B cell (primary cell): Measurements from ENCODE around the gene SLC29A3. TPM values are rescaled to one million over a fixed set of nuclear protein-coding genes. Genes with fewer than 3 reads are reported as not detected.

Experiments used
- ATAC-seq: fragments of 200-7000 bp; cut with Tn5 transposase; one replicate; pipeline ENCODE4 v1.10.0; 2021; ENCODE audit warnings: low read depth, mild to moderate bottlenecking, moderate number of reproducible peaks, moderate library complexity
- CTCF ChIA-PET: fragments of 350-600 bp; sonication (Branson Sonifier 250); formaldehyde crosslinking; loops from one replicate; lab custom pipeline; 2021; ENCODE audit warnings: antibody characterized with exemption, inconsistent platforms; lab: Charles Lee
- POLR2A ChIA-PET: fragments of 350-600 bp; sonication (Branson Sonifier 250); formaldehyde crosslinking; loops from one replicate; lab custom pipeline; 2021; ENCODE audit warnings: antibody characterized with exemption; lab: Charles Lee
- DNase-seq: peaks from one replicate; pipeline ENCODE4 v3.0.0; 2013
- H2AFZ ChIP-seq: 2 replicates; pipeline ENCODE4 v1.6.1; 2012; ENCODE audit warnings: mild to moderate bottlenecking, low read depth, low read length; ENCODE audit not compliant: insufficient read depth, poor library complexity, severe bottlenecking
- H3K27ac ChIP-seq, 2 donors: 1 replicate in 1 of 2; 2 replicates in 1 of 2; pipeline ENCODE4 v1.5.1; 2012 to 2013; ENCODE audit warnings: low read length in 2 of 2, mild to moderate bottlenecking in 2 of 2, moderate library complexity in 1 of 2
- H3K27me3 ChIP-seq, 4 experiments: fragments of 200-600 bp in 1 of 4; sonication (generic) in 1 of 4; replicated peaks in 1 of 4; 1 replicate in 2 of 4; 2 replicates in 2 of 4; pipeline versions ENCODE4 v1.6.1 to v1.7.0; 2013 to 2016; ENCODE audit warnings: low read length in 3 of 4, mild to moderate bottlenecking in 2 of 4, mixed read lengths in 1 of 4, moderate library complexity in 1 of 4; ENCODE audit not compliant: insufficient read depth in 4 of 4, control insufficient read depth in 3 of 4; ENCODE audit errors: control extremely low read depth in 1 of 4
- H3K36me3 ChIP-seq, 2 experiments: replicated peaks in 1 of 2; 1 replicate in 1 of 2; 2 replicates in 1 of 2; pipeline versions ENCODE4 v1.6.1 to v1.7.1; 2013; ENCODE audit warnings: low read length in 1 of 2; ENCODE audit not compliant: insufficient read depth in 2 of 2, control insufficient read depth in 1 of 2; ENCODE audit errors: control extremely low read depth in 1 of 2, extremely low read depth in 1 of 2
- H3K4me1 ChIP-seq, 2 donors: fragments of 200-600 bp in 1 of 2; sonication (generic) in 1 of 2; 1 replicate in 1 of 2; 2 replicates in 1 of 2; pipeline versions ENCODE4 v1.5.1 to v1.6.1; 2013 to 2017; ENCODE audit warnings: low read length in 2 of 2; ENCODE audit not compliant: control insufficient read depth in 2 of 2, insufficient read depth in 2 of 2
- H3K4me2 ChIP-seq: replicated peaks from 2 replicates; pipeline ENCODE3; 2012; ENCODE audit warnings: mild to moderate bottlenecking, low read depth, low read length; ENCODE audit not compliant: poor library complexity, severe bottlenecking
- H3K4me3 ChIP-seq, 5 experiments: fragments of 200-600 bp in 1 of 5; sonication (generic) in 1 of 5; 1 replicate in 3 of 5; 2 replicates in 2 of 5; pipeline versions ENCODE4 v1.5.1 to v1.7.0; 2011 to 2016; ENCODE audit warnings: low read length in 4 of 5, mild to moderate bottlenecking in 4 of 5, low read depth in 2 of 5, control low read depth in 1 of 5, moderate library complexity in 1 of 5; ENCODE audit not compliant: insufficient read depth in 1 of 5; ENCODE audit errors: control extremely low read depth in 1 of 5, extremely low read depth in 1 of 5
- H3K79me2 ChIP-seq: fragments of 200-600 bp; sonication (generic); one replicate; pipeline ENCODE4 v1.6.0; 2016; ENCODE audit warnings: low read length; ENCODE audit not compliant: control insufficient read depth, insufficient read depth
- H3K9ac ChIP-seq: fragments of 200-600 bp; sonication (generic); 2 replicates; pipeline ENCODE4 v1.6.1; 2017; ENCODE audit warnings: mild to moderate bottlenecking, low read length, moderate library complexity
- H3K9me3 ChIP-seq, 3 donors: one replicate each; pipeline versions ENCODE4 v1.6.1 to v1.7.1; 2013; ENCODE audit warnings: low read length in 2 of 3; ENCODE audit not compliant: control insufficient read depth in 2 of 3, insufficient read depth in 1 of 3; ENCODE audit errors: control extremely low read depth in 1 of 3
- H4K20me1 ChIP-seq: 2 replicates; pipeline ENCODE4 v1.6.0; 2012; ENCODE audit warnings: mild to moderate bottlenecking, low read length; ENCODE audit not compliant: insufficient read depth, control insufficient read depth, poor library complexity, severe bottlenecking
- H3K27ac Mint-ChIP-seq: one replicate; pipeline ENCODE4 v1.8.0; 2021; ENCODE audit warnings: mixed read lengths
- H3K27me3 Mint-ChIP-seq: one replicate; pipeline ENCODE4 v1.8.0; 2021; ENCODE audit warnings: mixed read lengths
- H3K4me1 Mint-ChIP-seq: one replicate; pipeline ENCODE4 v1.8.0; 2021; ENCODE audit warnings: mixed read lengths
- H3K4me3 Mint-ChIP-seq: one replicate; pipeline ENCODE4 v1.8.0; 2021; ENCODE audit warnings: mixed read lengths
- H3K9me3 Mint-ChIP-seq: one replicate; pipeline ENCODE4 v1.8.0; 2022; ENCODE audit warnings: mixed read lengths; ENCODE audit not compliant: insufficient read depth
- EZH2 ChIP-seq: IDR thresholded peaks from 2 replicates; pipeline ENCODE4 v1.6.1; 2012; ENCODE audit warnings: borderline replicate concordance, low read depth, mild to moderate bottlenecking, moderate library complexity, low read length; ENCODE audit not compliant: insufficient read depth, poor library complexity, severe bottlenecking
- WGBS: methylation state at CpG from one replicate; pipeline ENCODE4 v1.1.5; 2013; ENCODE audit warnings: missing lambda C conversion rate; ENCODE audit not compliant: insufficient coverage; 5-methylcytosine and 5-hydroxymethylcytosine counted together
- intact Hi-C: fragments of 100-400 bp; cut with micrococcal nuclease; formaldehyde crosslinking; loops from one replicate; pipeline ENCODE4 v1.10.0; 2022
- polyA plus RNA-seq: library from polyadenylated mRNA; depleted of rRNA; stranded (reverse); fragments of >200 nt; gene quantifications from 2 replicates; pipeline ENCODE4 v1.2.3, GENCODE V29; 2012
- total RNA-seq, 2 donors: library from RNA; stranded (reverse); fragments of 120-200 nt in 1 of 2; gene quantifications; 1 replicate in 1 of 2; 2 replicates in 1 of 2; pipeline versions ENCODE4 v1.2.3 to v1.2.4, GENCODE V29; 2013 to 2022
- TF ChIP-seq, protein P1 (sequence below): fragments of 200-600 bp; IDR thresholded peaks from one replicate; pipeline ENCODE4 v1.8.0; 2022; ENCODE audit warnings: antibody characterized with exemption, mild to moderate bottlenecking

The SLC29A3 gene
- total and polyA plus RNA-seq, 2 donors (not counting 1 experiment from before 2014, with no cell fraction given) = 4.5 to 8.2 TPM

DNA sequence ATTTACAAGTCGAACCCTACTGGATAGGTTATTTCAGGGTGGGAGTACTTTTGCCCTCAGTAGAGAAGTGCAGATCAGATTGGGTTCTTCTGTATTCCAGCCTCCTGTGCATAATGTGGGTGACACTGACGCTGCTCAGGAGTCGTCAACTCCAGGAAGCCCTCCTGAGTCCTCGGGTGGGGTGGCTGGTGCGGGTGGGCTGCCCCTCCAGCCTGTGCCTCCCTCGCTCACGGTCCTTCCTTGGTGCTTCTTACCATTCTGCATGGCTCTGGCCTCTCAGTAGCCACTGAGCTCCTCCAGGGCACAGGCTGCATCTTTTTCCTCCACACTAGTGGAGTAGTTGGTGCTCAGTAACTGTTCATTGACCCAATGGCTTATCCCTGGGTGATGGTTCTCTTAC is 82.0 kb downstream of the SLC29A3 start:
- H3K27me3 Mint-ChIP-seq = peaks cover 30% of the 10 kb centered on the region
- Histone ChIP-seq H3K36me3 (no peaks in the 10 kb centered on the region), H3K79me2 (no peaks in the 10 kb centered on the region), H3K9ac (no peak overlapping the region), H3K27me3 (peaks cover 0 to 30% (median 13%) of the 10 kb centered on the region in 4 experiments), H3K27ac (no peak overlapping the region), H3K4me1 (peaks cover 13 to 15% of the 10 kb centered on the region in 2 donors), H4K20me1 (no peaks in the 10 kb centered on the region), H2AFZ (no peak overlapping the region), H3K4me3 (no peak overlapping the region), H3K4me2 (no peak overlapping the region), H3K9me3 (peaks cover 0 to 5% (median 0%) of the 10 kb centered on the region in 3 donors)
- intact Hi-C loops = no loop called here
- POLR2A ChIA-PET = no interaction called here
- 90% methylated on average over 7 of the region's 7 CpGs for WGBS
- DNase-seq = no peak
- no peak overlapping the region for H3K27ac Mint-ChIP-seq
- CTCF ChIA-PET = interaction anchor here (1.5 kb wide), 1 partner anchor 17 kb away, joined by 3 read pairs; no protein-coding TSS in a partner anchor
- TF ChIP-seq, protein P1, sequence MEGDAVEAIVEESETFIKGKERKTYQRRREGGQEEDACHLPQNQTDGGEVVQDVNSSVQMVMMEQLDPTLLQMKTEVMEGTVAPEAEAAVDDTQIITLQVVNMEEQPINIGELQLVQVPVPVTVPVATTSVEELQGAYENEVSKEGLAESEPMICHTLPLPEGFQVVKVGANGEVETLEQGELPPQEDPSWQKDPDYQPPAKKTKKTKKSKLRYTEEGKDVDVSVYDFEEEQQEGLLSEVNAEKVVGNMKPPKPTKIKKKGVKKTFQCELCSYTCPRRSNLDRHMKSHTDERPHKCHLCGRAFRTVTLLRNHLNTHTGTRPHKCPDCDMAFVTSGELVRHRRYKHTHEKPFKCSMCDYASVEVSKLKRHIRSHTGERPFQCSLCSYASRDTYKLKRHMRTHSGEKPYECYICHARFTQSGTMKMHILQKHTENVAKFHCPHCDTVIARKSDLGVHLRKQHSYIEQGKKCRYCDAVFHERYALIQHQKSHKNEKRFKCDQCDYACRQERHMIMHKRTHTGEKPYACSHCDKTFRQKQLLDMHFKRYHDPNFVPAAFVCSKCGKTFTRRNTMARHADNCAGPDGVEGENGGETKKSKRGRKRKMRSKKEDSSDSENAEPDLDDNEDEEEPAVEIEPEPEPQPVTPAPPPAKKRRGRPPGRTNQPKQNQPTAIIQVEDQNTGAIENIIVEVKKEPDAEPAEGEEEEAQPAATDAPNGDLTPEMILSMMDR = no peak
- no peak overlapping the region for H3K4me3 Mint-ChIP-seq
- H3K4me1 Mint-ChIP-seq = peaks cover 10% of the 10 kb centered on the region
- no peaks in the 10 kb centered on the region for H3K9me3 Mint-ChIP-seq
- ATAC-seq = no peak

DNA sequence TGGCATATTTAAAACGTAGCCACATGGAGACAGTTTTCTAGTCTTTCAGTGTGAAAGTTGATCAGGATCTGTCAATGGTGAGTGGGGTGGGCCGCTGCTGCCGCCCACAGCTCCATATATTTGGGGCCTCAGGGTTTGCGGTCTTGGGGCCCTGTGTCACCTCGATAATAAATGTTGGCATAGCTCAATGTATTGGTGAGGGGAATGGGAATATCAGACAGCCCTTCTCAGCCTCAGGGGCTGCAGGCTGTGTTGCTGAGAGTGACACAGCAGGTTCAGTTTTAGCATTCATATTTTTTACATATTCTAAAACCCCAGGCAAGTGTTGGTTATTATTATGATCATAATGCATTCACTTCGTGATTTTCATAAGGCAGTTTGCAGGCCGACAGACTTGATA is 82.9 kb downstream of the SLC29A3 start:
- Histone ChIP-seq H4K20me1 (no peaks in the 10 kb centered on the region), H3K36me3 (no peaks in the 10 kb centered on the region), H3K4me2 (no peak overlapping the region), H2AFZ (no peak overlapping the region), H3K9ac (no peak overlapping the region), H3K4me1 (peaks cover 11 to 12% of the 10 kb centered on the region in 2 donors), H3K27ac (no peak overlapping the region), H3K9me3 (peaks cover 0 to 5% (median 0%) of the 10 kb centered on the region in 3 donors), H3K79me2 (no peaks in the 10 kb centered on the region), H3K4me3 (no peak overlapping the region), H3K27me3 (peaks cover 0 to 28% (median 11%) of the 10 kb centered on the region in 4 experiments)
- intact Hi-C loops = no loop called here
- ChIA-PET POLR2A (no interaction called here), CTCF (interaction anchor here (0.8 to 1.7 kb wide), 4 partner anchors 17 to 168 kb away, joined by 3 to 6 read pairs (median 4); no protein-coding TSS in a partner anchor)
- 89% methylated on average over 5 of the region's 7 CpGs for WGBS
- DNase-seq = no peak
- Mint-ChIP-seq H3K27ac (no peak overlapping the region), H3K9me3 (no peaks in the 10 kb centered on the region), H3K27me3 (peaks cover 29% of the 10 kb centered on the region), H3K4me1 (peaks cover 9% of the 10 kb centered on the region), H3K4me3 (no peak overlapping the region)
- TF ChIP-seq, protein P1 = no peak
- TF ChIP-seq EZH2 = no peak
- ATAC-seq = no peak
